Adipose tissue (tissue), 3 donors: ENCODE results near the gene WDR74. TPM values are rescaled to one million over a fixed set of nuclear protein-coding genes. Genes with fewer than 3 reads are reported as not detected.
A peak's percentile ranks its signal among the peaks of the same experiment; 100 is the strongest.

Source experiments
- H3K27ac ChIP-seq: one replicate; pipeline ENCODE4 v1.5.1; 2013; ENCODE audit warnings: low read depth, low read length
- WGBS, 3 donors: extraction: QIAGEN DNeasy Blood & Tissue Kit; methylation state at CpG; one replicate each; pipeline ENCODE4 v1.1.7; 2013; 5-methylcytosine and 5-hydroxymethylcytosine counted together
- polyA plus RNA-seq, 3 donors: library from polyadenylated mRNA; stranded (reverse); fragments of 200-250 nt; gene quantifications; one replicate each; pipeline ENCODE4 v1.2.3, GENCODE V29; 2013
- donor health status: healthy with polysubstance abuse.
- donor health status: Bipolar disorder and iron deficiency.
- donor health status: healthy.

WDR74 gene
- polyA plus RNA-seq, 3 donors = 21.3 to 52.5 (median 37.5) TPM

GRCh38 chr11:62810748-62811147 is 28.6 kb downstream of the WDR74 start:
- 22 to 39% (median 25%) methylated on average over 1 of the region's 1 CpG for WGBS, 3 donors
- no peak overlapping the region for H3K27ac ChIP-seq

- WGBS, 3 donors = 38 to 74% (median 45%) methylated on average over 5 of the region's 5 CpGs
- no peak overlapping the region for H3K27ac ChIP-seq
Observed at GRCh38 chr11:62806611-62807121, 32.7 kb downstream of the WDR74 start.

GRCh38 chr11:62805961-62806441 is 33.4 kb downstream of the WDR74 start:
- no peak overlapping the region for H3K27ac ChIP-seq
- 25 to 30% (median 27%) methylated on average over 12 of the region's 12 CpGs for WGBS, 3 donors

- WGBS, 3 donors = 0 to 1% (median 0%) methylated on average over 65 to 77 of the region's 77 CpGs
- H3K27ac ChIP-seq = peak within 1 kb of the TSS; percentile 73
Observed at GRCh38 chr11:62805076-62805892, 34.1 kb downstream of the WDR74 start, which contains the start of gene NXF1. NXF1 (minus strand) TSS chr11:62805440; CDS start chr11:62805356, 84 bp downstream.

- peak overlapping the region; percentile 73 for H3K27ac ChIP-seq
- WGBS, 3 donors = 3 to 5% (median 4%) methylated on average over 14 of the region's 14 CpGs
Observed at GRCh38 chr11:62804310-62805075, 34.9 kb downstream of the WDR74 start.

- 80 to 86% (median 84%) methylated on average over 4 of the region's 4 CpGs for WGBS, 3 donors
Observed at GRCh38 chr11:62801071-62801470, 38.3 kb downstream of the WDR74 start.

GRCh38 chr11:62799486-62799885 is 39.9 kb downstream of the WDR74 start:
- H3K27ac ChIP-seq = no peak overlapping the region
- WGBS, 3 donors = 92 to 95% (median 93%) methylated on average over 8 to 10 of the region's 10 CpGs

More at GRCh38 chr11:62801071-62801470, 38.3 kb downstream of the WDR74 start:
- no peak overlapping the region for H3K27ac ChIP-seq

- H3K27ac ChIP-seq = no peak overlapping the region
- WGBS, 3 donors = 88 to 91% (median 89%) methylated on average over 7 of the region's 7 CpGs
Observed at GRCh38 chr11:62796281-62796680, 43.1 kb downstream of the WDR74 start.

GRCh38 chr11:62794201-62794775 is 45.1 kb downstream of the WDR74 start:
- WGBS, 3 donors = 75 to 91% (median 81%) methylated on average over 8 of the region's 8 CpGs
- H3K27ac ChIP-seq = no peak overlapping the region

GRCh38 chr11:62792202-62792575 is 47.2 kb downstream of the WDR74 start:
- WGBS, 3 donors = 23 to 33% (median 28%) methylated on average over 11 of the region's 11 CpGs
- no peak overlapping the region for H3K27ac ChIP-seq

GRCh38 chr11:62791501-62792201 is 47.7 kb downstream of the WDR74 start, which contains the start of gene TMEM223:
TMEM223 (minus strand) TSS chr11:62792006; CDS start chr11:62791994, 12 bp downstream.
- WGBS, 3 donors = 0% methylated on average over 57 to 58 of the region's 58 CpGs
- H3K27ac ChIP-seq = no peak within 1 kb of the TSS

- no peak overlapping the region for H3K27ac ChIP-seq
- WGBS, 3 donors = 64 to 68% (median 65%) methylated on average over 3 of the region's 3 CpGs
Observed at GRCh38 chr11:62789576-62789975, 49.8 kb downstream of the WDR74 start.

- no peak overlapping the region for H3K27ac ChIP-seq
- 65 to 79% (median 77%) methylated on average over 5 of the region's 5 CpGs for WGBS, 3 donors
Observed at GRCh38 chr11:62788991-62789390, 50.4 kb downstream of the WDR74 start.

GRCh38 chr11:62787005-62787759 is 52.2 kb downstream of the WDR74 start, which contains the start of gene TMEM179B:
TMEM179B (plus strand) TSS chr11:62787402; CDS start chr11:62787432, 30 bp downstream.
- WGBS, 3 donors = 0 to 1% (median 0%) methylated on average over 87 to 88 of the region's 88 CpGs

GRCh38 chr11:62786318-62787004 is 52.9 kb downstream of the WDR74 start:
- 1 to 2% (median 1%) methylated on average over 50 to 51 of the region's 51 CpGs for WGBS, 3 donors
- H3K27ac ChIP-seq = peak overlapping the region; percentile 58

More at GRCh38 chr11:62787005-62787759, 52.2 kb downstream of the WDR74 start, which contains the start of gene TMEM179B:
- peak within 1 kb of the TSS; percentile 58 for H3K27ac ChIP-seq
